Muscle layer of colon (tissue), 2 donors: ENCODE results near the gene CSNK2A1.
"Not testable (repeated sequence)": the region's sequence is repeated elsewhere in the genome, so short reads cannot be mapped to it uniquely, and the experiment has no call there.

Experiments
- H3K27ac ChIP-seq: one replicate; pipeline ENCODE4 v1.7.0; 2013; ENCODE audit warnings: low read depth, mild to moderate bottlenecking, low read length, moderate library complexity
- H3K27me3 ChIP-seq, 2 donors: one replicate each; pipeline ENCODE4 v1.7.0; 2013; ENCODE audit warnings: low read length in 2 of 2, mild to moderate bottlenecking in 2 of 2; ENCODE audit not compliant: insufficient read depth in 2 of 2, control insufficient read depth in 1 of 2
- H3K36me3 ChIP-seq: one replicate; pipeline ENCODE4 v1.7.0; 2013; ENCODE audit warnings: mild to moderate bottlenecking, low read length; ENCODE audit not compliant: insufficient read depth
- H3K4me1 ChIP-seq: one replicate; pipeline ENCODE4 v1.7.0; 2013; ENCODE audit warnings: mild to moderate bottlenecking, low read length; ENCODE audit not compliant: insufficient read depth
- H3K4me3 ChIP-seq, 2 donors: one replicate each; pipeline ENCODE4 v1.7.0; 2013; ENCODE audit warnings: low read length in 2 of 2, low read depth in 1 of 2, mild to moderate bottlenecking in 1 of 2, moderate library complexity in 1 of 2
- H3K9ac ChIP-seq: one replicate; pipeline ENCODE4 v1.7.0; 2013; ENCODE audit warnings: low read length
- H3K9me3 ChIP-seq: one replicate; pipeline ENCODE4 v1.7.0; 2013; ENCODE audit warnings: mild to moderate bottlenecking, low read length
- donor health status: abdominal sarcoma.
- donor health status: Adenocarcinoma of cecum.

The CSNK2A1 gene

DNA sequence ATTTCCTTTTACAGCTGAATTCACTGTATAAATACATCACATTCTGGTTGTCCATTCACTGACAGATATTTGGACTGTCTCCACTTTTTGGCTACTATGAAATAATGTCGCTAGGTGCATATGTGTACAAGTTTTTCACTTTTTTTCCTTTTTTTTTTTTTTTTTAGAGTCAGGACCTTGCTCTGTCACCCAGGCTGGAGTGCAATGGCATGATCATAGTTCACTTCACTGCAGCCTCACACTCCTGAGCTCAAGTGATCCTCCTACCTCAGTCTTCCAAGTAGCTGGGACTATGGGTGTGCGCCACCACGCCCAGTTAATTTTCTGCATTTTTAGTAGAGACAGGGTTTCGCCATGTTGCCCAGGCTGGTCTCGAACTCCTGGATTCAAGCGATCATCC, 13.3 kb downstream of the CSNK2A1 start:
- Histone ChIP-seq H3K27ac (no peak overlapping the region), H3K4me1 (no peaks in the 10 kb centered on the region), H3K27me3 (no peaks in the 10 kb centered on the region), H3K9ac (no peak overlapping the region), H3K36me3 (peaks cover 7% of the 10 kb centered on the region), H3K9me3 (peaks cover 8% of the 10 kb centered on the region), H3K4me3 (no peak overlapping the region)

DNA sequence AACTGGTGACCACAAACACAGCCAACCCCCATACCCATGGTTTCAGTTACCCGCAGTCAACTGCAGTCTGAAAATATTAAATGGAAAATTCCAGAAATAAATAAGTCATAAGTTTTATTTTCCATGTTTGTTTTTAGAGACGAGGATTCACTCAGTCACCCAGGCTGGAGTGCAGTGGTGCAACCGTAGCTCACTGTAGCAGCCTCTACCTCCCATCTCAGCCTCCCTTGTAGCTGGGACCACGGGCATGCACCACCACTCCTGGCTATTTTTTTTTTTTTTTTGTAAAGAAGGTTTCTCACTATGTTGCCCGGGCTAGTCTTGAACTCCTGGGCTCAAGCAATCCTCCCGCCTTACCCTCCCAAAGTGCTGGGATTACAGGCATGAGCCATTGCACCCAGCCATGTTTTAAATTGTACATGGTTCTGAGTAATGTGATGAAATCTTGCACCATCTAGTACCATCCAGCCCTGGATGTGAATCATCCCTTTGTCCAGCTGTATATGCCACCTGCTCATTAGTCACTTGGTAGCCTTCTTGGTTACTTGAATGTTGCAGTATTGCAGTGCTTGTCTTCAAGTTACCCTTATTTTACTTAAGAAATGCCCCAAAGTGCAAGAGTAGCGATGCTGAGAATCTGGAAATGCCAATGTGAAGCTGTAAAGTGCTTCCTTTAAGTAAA, 14.5 kb downstream of the CSNK2A1 start:
- Histone ChIP-seq H3K9me3 (peaks cover 8% of the 10 kb centered on the region), H3K36me3 (peaks cover 7% of the 10 kb centered on the region), H3K4me3 (no peak overlapping the region), H3K27ac (no peak overlapping the region), H3K27me3 (no peaks in the 10 kb centered on the region), H3K4me1 (no peaks in the 10 kb centered on the region), H3K9ac (no peak overlapping the region)

DNA sequence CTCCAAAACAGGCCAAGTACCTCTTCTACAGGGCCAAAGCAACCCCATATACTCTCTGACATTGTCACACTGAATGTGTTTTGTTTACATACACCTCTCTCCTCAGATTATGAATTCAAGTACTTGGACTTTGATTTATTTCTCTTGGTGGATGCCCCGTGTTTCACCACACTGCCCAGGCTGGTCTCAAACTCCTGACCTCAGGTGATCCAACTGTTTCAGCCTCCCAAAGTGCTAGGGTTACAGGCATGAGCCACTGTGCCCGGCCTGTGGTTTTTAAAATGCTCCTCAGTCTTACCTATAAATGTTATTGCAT, 16.1 kb downstream of the CSNK2A1 start:
- Histone ChIP-seq H3K27me3 (no peaks in the 10 kb centered on the region), H3K4me3 (no peak overlapping the region), H3K9ac (no peak overlapping the region), H3K9me3 (peaks cover 8% of the 10 kb centered on the region), H3K27ac (no peak overlapping the region), H3K4me1 (no peaks in the 10 kb centered on the region), H3K36me3 (peaks cover 7% of the 10 kb centered on the region)

DNA sequence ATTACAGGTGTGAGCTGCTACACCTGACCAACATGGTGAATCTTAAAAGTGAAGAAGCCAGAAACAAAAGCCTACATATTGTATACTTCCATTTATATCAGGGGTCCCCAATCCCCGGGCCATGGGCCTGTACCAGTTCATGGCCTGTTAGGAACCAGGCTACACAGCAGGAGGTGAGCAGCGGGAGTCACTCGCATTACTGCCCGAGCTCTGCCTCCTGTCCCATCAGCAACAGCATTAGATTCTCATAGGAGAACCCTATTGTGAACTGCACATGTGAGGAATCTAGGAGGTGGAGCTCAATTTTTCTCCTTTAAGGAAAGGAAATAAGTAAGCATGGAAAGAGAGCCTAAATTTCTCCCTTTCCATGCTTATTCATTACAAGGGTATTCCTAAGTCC, 21.7 kb downstream of the CSNK2A1 start:
- no peaks in the 10 kb centered on the region for H3K36me3 ChIP-seq
- peaks cover 6% of the 10 kb centered on the region for H3K9me3 ChIP-seq
- H3K27me3 ChIP-seq: no peaks in the 10 kb centered on the region
- H3K4me3 ChIP-seq: no peak overlapping the region
- no peak overlapping the region for H3K27ac ChIP-seq
- no peak overlapping the region for H3K9ac ChIP-seq
- peaks cover 6% of the 10 kb centered on the region for H3K4me1 ChIP-seq

DNA sequence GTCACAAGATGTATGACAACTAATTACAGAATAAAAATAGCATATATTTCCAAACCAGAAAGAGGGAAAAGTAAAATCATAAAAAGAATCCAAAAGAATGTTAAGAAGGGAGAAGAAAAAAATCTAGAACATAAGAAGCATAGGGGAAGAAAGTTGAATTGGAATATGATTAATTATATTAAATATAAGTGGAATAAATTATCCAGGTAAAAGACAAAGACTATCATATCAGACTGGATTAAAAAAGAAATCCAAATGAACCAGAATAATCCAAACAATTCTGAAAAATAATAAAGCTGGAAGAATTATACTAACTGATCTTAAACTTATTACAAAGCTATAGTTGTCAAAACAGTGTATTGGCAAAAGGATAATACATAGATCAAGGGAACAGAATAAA, 23.6 kb downstream of the CSNK2A1 start:
- no peak overlapping the region for H3K27ac ChIP-seq
- peaks cover 10% of the 10 kb centered on the region for H3K4me1 ChIP-seq
- no peaks in the 10 kb centered on the region for H3K36me3 ChIP-seq
- H3K4me3 ChIP-seq: no peak overlapping the region
- no peak overlapping the region for H3K9ac ChIP-seq
- no peaks in the 10 kb centered on the region for H3K27me3 ChIP-seq
- no peaks in the 10 kb centered on the region for H3K9me3 ChIP-seq

DNA sequence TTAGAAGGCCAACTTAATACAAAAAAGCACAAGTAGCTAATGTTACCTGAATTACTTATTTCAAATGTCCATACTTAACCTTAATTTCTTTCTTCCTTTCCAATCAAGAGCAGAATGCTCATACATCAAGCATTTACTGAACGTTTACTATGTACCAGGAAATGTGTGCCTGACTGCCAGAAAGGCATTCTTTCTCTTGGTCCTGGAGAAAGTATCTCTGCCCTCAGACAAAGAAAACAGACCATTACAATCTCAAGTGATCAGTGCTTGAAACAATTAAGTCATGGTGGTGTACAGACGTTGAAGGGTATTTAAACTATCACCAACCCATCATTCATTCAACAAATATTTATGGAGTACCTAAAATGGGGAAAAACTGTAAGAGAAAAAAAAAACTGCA, 26.4 kb downstream of the CSNK2A1 start:
- no peaks in the 10 kb centered on the region for H3K36me3 ChIP-seq
- no peak overlapping the region for H3K9ac ChIP-seq
- peaks cover 10% of the 10 kb centered on the region for H3K4me1 ChIP-seq
- no peak overlapping the region for H3K27ac ChIP-seq
- H3K9me3 ChIP-seq: no peaks in the 10 kb centered on the region
- no peaks in the 10 kb centered on the region for H3K27me3 ChIP-seq
- no peak overlapping the region for H3K4me3 ChIP-seq

DNA sequence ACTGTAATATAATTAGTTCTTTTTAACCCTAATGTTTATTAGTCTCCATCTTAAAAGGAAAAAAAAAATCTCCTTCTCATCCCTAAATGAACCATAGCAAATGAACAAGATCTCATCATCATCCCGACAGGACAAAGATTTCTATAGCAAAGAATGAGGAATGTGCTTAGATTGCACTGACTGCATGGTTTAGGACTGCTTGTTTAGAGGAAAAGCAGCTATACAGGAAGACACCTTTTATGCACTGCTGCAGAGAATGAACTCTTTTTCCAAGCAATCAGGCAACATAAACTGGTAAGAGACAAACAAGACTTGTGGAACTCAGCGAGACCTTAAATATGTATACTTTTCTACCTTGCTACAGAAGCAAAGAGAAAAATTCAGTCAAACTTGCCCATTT, 26.8 kb downstream of the CSNK2A1 start:
- H3K9me3 ChIP-seq: no peaks in the 10 kb centered on the region
- no peak overlapping the region for H3K27ac ChIP-seq
- no peak overlapping the region for H3K9ac ChIP-seq
- no peaks in the 10 kb centered on the region for H3K36me3 ChIP-seq
- H3K4me3 ChIP-seq: no peak overlapping the region
- H3K4me1 ChIP-seq: peaks cover 10% of the 10 kb centered on the region
- no peaks in the 10 kb centered on the region for H3K27me3 ChIP-seq

DNA sequence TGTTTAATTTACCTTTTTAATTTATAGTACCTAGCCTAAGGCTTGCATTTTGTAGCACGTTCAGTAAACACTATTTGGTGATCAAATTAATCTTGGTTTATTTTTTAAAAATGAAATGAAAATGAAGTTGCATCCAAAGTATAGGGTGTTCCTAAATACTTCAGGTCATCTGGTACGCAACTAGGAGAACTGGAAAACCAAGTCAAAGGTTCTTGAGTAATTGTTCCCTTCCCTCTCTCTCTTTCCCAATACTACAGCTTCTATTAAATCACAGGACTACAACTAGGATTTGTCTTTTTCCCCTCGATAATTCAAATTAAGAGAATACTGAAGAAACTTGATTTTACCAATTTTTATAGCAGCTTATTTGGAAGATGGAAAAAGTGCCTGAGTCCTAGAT, 27.9 kb downstream of the CSNK2A1 start:
- Histone ChIP-seq H3K4me1 (peaks cover 14% of the 10 kb centered on the region), H3K27me3 (no peaks in the 10 kb centered on the region), H3K9ac (no peak overlapping the region), H3K27ac (no peak overlapping the region), H3K9me3 (no peaks in the 10 kb centered on the region), H3K4me3 (no peak overlapping the region), H3K36me3 (no peaks in the 10 kb centered on the region)

DNA sequence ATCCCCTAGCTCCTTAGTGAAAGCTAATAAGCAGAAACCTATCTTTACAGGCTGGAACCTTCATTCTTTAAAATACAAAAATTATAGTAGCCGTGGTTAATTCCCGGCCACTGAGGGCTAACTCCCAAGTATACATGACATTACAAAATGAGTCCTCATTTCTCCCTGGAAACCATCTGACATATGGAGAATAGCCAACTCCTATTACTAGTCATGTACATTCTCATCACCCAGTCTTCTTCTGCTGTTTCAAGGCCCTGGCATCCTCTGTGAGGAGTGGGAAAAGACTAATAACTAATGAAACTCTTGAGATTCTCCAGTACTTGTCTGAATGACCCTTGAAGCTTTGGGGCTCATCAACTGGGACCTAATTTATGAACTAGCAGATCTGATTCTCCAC, 30.2 kb downstream of the CSNK2A1 start:
- H3K9me3 ChIP-seq: no peaks in the 10 kb centered on the region
- H3K27ac ChIP-seq: no peak overlapping the region
- peaks cover 16% of the 10 kb centered on the region for H3K4me1 ChIP-seq
- no peaks in the 10 kb centered on the region for H3K27me3 ChIP-seq
- H3K9ac ChIP-seq: no peak overlapping the region
- no peaks in the 10 kb centered on the region for H3K36me3 ChIP-seq
- H3K4me3 ChIP-seq: no peak overlapping the region

DNA sequence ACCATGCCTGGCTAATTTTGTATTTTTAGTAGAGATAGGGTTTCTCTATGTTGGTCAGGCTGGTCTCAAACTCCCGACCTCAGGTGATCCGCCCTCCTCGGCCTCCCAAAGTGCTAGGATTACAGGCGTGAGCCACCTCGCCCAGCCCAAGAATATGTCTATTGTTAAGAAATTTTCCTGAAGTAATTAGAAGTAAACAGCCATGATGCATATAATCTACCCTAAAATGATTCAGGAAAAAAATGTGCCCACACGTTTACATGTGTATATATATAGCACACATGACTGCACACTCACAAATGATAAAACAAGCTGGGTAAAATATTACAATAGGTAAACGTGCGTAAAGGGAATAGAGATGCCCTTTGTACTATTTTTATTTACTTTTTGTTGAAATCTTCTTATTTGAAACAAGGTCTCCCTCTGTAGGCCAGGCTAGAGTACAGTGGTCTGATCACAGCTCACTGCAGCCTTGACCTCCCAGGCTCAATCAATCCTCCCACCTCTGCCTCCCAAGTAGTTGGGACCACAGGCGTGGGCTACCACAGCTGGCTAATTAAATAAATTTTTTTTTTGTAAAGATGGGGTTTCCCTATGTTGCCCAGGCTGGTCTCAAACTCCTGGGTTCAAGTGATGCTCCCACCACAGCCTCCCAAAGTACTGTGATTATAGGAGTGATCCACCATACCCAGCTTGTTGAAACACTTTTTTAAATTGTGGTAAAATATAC, 33.1 kb downstream of the CSNK2A1 start:
- not testable (repeated sequence) for H3K27me3 ChIP-seq, H3K27ac ChIP-seq, H3K9me3 ChIP-seq, H3K4me3 ChIP-seq, H3K9ac ChIP-seq
- peaks cover 14% of the 10 kb centered on the region for H3K4me1 ChIP-seq
- peaks cover 18% of the 10 kb centered on the region for H3K36me3 ChIP-seq

DNA sequence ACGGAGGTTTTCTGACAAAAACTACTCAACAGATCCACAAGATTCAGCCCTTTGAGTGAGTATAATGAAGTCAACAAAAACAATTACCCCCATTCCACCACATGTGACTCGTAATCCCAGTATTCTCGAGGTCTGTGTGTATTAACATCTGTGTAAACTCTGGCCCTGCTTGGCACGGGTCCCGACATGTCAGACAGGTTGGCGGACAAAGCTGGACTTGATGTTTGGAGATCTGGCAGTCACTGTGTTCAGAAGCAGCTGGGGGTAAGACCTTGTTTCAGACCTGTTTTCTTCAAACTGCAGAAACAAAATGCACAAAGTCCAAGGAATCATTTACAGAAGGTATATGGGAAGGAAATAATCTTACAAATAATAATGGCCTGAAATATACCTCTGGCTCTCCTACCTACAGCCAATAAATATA, 35.2 kb downstream of the CSNK2A1 start:
- not testable (repeated sequence) for H3K4me3 ChIP-seq, H3K27me3 ChIP-seq, H3K9ac ChIP-seq, H3K9me3 ChIP-seq, H3K27ac ChIP-seq
- Histone ChIP-seq H3K36me3 (peaks cover 30% of the 10 kb centered on the region), H3K4me1 (peaks cover 14% of the 10 kb centered on the region)

DNA sequence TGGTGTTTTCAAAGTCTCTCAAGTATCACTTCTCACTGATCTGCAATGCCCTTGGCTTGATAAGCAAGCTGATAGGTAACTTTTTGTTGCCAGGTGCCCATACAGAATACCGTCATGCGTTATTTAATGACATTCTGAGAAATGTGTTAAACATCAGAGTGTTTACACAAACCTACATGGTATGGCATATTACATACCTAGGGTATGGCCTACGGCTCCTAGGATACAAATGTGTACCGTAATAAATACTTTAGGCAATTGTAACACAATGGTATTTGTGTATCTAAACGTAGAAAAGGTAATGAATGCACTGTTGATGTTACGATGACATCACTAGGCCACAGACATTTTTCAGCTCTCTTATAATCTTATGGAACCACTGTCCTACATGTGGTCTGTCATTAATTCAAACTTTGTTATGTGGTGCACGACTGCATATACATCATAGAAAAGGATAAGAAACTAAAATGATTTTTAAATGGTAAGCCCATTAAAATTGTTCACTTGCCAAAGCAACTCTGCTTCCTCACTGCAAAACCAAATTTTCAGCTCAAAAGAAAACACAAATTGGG, 35.7 kb downstream of the CSNK2A1 start:
- Histone ChIP-seq H3K9me3 (no peaks in the 10 kb centered on the region), H3K36me3 (peaks cover 35% of the 10 kb centered on the region), H3K4me1 (peaks cover 14% of the 10 kb centered on the region), H3K27ac (no peak overlapping the region), H3K9ac (no peak overlapping the region), H3K27me3 (no peaks in the 10 kb centered on the region), H3K4me3 (no peak overlapping the region)
